GM21528 (cell line): ENCODE results near the gene OR2T5.
"Not testable (repeated sequence)": the region's sequence is repeated elsewhere in the genome, so short reads cannot be mapped to it uniquely, and the experiment has no call there.

Source experiments
- ATAC-seq: cut with Tn5 transposase; IDR thresholded peaks from one replicate; pipeline ENCODE4 v1.9.1; 2021; ENCODE audit warnings: mild to moderate bottlenecking, moderate library complexity; ENCODE audit not compliant: unreplicated experiment, low FRiP score

OR2T5 gene

DNA sequence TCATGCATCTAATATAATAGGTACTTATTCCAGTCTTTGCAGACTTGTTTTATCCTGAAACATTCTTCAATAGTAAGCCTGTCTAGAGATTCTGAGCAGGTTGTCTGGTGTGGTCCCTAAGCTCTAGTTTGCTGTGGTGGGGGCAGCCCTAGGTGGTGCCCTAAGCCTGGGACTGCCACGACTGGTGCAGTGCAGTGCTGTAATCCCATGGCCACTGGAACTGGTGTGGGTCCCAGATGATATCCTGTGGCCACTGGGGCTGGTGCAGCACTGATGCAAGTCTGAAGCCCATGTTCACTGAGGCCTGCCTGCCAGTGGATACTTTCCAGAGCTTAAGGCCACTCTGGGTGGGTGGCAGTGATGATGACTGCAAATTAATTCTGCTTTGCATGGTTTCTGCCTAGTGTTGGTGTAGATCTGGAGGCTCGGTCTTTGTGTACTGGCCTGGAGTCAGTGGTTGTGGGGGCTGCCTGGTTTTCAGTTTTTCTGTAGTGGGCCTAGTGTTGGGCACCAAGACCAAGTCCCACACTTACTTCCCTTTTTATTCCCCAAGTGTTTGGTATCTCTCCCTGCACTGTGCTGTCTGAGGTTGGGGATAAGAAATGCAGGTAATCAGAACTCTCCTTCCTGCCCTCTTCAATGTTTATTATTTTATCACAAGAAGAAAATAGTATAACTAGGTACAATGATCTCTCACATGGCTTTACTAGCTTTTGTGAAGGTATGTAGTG is 12.1 kb downstream of the OR2T5 start:
- not testable (repeated sequence) for ATAC-seq

DNA sequence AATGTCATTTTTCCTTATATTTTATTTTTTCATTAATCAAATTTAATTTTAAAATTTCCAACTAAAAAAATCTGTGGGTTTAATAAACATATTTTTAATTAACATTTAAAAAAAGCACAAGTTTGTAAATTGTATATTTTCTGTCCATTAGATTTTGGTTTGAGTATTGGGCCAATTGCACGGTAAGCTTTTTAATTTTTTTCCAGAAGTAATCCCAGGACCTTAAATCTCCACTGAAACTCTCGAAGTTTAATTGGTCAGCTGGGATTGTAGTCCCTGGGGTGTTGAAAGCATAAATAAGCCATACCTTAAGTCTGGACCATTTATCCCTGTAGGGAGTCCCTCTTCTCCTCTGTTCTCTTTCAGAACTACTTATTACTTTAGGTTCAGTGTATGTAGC is 19.4 kb downstream of the OR2T5 start, which contains the start of gene OR2G6:
Gene OR2G6, plus strand, starts transcription at position 301 of the 400 bp plus-strand sequence. CDS start 13,574 bp downstream, outside the sequence.
- ATAC-seq = not testable (repeated sequence)

DNA sequence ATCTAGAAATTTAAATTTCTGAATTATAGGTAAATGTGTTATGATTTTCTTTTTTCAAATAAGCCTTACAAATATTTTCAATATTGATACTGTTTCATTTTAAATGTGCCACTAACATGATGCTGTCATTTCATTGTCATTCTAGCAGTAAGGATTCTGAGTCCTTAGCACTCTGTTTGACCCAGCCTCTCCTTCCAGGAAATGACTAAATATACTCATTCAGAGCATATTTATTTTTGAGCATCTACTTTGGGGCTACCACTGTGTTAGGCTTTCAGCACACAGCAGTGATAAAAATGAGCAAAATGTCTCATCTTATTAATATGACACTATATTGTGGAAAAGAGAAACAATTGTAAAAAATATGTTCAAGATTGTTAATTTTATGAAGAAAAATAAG is 21.8 kb downstream of the OR2T5 start:
- not testable (repeated sequence) for ATAC-seq

DNA sequence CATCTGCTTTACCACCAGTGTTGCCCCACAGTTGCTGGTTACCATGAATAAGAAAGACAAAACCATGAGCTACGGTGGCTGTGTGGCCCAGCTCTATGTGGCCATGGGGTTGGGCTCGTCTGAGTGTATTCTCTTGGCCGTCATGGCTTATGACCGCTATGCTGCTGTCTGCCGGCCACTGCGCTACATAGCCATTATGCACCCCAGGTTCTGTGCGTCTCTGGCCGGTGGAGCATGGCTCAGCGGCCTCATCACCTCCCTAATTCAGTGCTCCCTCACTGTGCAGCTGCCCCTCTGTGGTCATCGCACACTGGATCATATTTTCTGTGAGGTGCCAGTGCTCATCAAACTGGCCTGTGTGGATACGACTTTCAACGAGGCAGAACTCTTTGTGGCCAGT is 33.5 kb downstream of the OR2T5 start:
- no peak for ATAC-seq

DNA sequence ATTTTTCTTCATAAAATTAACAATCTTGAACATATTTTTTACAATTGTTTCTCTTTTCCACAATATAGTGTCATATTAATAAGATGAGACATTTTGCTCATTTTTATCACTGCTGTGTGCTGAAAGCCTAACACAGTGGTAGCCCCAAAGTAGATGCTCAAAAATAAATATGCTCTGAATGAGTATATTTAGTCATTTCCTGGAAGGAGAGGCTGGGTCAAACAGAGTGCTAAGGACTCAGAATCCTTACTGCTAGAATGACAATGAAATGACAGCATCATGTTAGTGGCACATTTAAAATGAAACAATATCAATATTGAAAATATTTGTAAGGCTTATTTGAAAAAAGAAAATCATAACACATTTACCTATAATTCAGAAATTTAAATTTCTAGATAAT is 49.1 kb downstream of the OR2T5 start:
- ATAC-seq = not testable (repeated sequence)
